HG02970 (cell line): ENCODE data around the gene PAX7.

Experiments used
- ATAC-seq: cut with Tn5 transposase; IDR thresholded peaks from one replicate; pipeline ENCODE4 v1.9.1; 2021; ENCODE audit warnings: mild to moderate bottlenecking, moderate library complexity, moderate number of reproducible peaks; ENCODE audit not compliant: unreplicated experiment, low FRiP score

Gene PAX7

GRCh38 chr1:18697541-18697940 lies 66.9 kb downstream of the PAX7 start:
- no peak for ATAC-seq

GRCh38 chr1:18700530-18700929 lies 69.9 kb downstream of the PAX7 start:
- no peak for ATAC-seq

DNA sequence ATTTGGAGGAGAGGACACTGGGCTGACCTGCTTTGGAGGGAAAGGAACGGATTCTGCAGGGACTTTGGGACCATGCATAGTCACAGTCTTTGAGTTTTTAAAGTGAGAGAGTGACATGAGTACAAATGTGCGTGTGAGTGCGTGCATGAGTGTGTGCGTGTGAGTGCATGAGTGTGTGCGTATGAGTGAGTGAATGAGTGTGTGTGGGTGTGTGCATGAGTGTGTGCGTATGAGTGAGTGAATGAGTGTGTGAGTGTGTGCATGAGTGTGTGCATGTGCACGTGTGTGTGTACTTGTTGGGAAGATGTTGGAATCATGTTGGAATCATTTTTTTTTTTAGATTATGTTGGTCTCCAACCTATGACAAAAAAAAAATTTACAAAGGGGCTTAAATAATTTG lies 70.5 kb downstream of the PAX7 start:
- no peak for ATAC-seq

GRCh38 chr1:18703041-18703621 lies 72.5 kb downstream of the PAX7 start:
- no peak for ATAC-seq

- no peak for ATAC-seq
Measured at GRCh38 chr1:18705811-18706210, 75.2 kb downstream of the PAX7 start.

- no peak for ATAC-seq
Measured at GRCh38 chr1:18707696-18708257, 77.1 kb downstream of the PAX7 start.

DNA sequence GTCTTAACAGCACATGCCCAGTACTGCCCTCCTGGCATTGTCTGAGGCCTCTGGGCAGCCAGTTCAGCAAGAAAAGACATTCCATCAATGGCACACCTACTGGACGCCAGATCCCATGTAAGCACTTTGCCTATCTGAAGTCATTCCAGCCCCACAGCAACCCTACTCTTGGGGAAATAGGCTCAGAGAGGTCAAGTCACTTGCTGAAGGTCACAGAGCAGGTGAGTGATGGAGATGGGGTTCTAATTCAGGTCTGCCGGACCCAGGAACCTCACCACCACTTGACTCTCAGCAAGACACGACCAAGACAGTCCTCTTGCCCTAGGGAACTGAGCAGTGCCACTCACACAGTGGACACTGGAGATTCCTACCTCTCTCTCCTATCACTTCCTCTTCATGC lies 79.4 kb downstream of the PAX7 start:
- no peak for ATAC-seq

DNA sequence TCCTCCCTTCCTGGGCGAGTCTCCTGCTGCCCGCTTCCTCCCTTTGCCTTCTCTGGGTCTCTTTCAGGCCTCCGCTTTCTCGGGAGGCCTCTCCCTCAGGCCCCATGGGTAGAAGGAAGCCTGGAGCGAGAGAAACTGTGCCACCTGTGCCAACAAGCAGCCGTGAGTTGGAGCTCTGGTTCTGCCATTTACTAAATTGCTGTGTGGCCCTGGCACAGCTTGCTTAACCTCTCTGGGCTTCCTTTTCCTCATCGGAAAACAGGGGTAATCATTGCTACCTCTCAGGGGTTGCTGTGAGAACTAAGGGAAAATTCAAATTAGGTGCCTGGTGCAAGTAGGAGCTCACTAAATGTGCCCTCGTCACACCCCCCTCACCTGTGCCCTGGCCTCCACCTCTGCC lies 80.4 kb downstream of the PAX7 start:
- ATAC-seq = no peak

- ATAC-seq = no peak
Measured at GRCh38 chr1:18711536-18712251, 81.0 kb downstream of the PAX7 start.

GRCh38 chr1:18712252-18712600 lies 81.6 kb downstream of the PAX7 start:
- no peak for ATAC-seq

DNA sequence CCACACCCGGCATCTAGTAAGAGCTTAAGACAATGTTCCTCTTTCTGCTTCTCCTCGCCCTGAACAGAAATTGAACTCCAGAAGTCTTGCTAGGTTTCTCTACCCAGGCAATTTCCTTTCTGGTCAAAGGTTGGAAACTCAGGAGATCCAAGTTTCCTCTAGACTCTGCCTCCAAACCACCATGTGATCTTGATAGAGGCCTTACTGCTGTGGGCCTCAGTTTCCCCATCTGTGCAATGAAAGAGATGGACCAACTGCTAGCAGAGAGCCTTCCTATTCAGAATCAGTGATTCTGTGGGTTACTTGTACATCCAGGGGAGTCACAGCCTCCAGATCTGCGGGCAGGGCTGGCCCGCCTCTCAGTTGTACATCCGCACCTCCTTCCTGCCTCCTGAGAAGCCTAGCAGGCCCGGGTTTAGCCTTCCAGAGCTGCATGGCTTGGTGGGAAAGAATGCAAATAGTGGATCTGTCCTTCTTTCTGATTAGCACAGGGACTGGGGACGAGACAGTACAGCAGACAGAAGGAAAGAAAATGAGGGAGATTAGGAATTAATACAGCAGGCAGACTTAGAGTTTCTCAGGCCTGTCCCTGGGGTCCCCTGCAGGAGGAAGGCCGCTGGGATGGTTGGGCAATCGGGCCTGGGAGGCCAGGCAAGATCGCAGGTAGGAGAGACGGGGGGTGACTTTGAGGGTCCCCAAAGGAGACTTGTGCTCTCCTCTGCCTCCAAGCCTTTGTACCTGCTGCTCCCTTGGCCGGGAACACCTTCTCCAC lies 83.9 kb downstream of the PAX7 start:
- ATAC-seq = no peak

GRCh38 chr1:18716112-18716784 lies 85.6 kb downstream of the PAX7 start:
- no peak for ATAC-seq

DNA sequence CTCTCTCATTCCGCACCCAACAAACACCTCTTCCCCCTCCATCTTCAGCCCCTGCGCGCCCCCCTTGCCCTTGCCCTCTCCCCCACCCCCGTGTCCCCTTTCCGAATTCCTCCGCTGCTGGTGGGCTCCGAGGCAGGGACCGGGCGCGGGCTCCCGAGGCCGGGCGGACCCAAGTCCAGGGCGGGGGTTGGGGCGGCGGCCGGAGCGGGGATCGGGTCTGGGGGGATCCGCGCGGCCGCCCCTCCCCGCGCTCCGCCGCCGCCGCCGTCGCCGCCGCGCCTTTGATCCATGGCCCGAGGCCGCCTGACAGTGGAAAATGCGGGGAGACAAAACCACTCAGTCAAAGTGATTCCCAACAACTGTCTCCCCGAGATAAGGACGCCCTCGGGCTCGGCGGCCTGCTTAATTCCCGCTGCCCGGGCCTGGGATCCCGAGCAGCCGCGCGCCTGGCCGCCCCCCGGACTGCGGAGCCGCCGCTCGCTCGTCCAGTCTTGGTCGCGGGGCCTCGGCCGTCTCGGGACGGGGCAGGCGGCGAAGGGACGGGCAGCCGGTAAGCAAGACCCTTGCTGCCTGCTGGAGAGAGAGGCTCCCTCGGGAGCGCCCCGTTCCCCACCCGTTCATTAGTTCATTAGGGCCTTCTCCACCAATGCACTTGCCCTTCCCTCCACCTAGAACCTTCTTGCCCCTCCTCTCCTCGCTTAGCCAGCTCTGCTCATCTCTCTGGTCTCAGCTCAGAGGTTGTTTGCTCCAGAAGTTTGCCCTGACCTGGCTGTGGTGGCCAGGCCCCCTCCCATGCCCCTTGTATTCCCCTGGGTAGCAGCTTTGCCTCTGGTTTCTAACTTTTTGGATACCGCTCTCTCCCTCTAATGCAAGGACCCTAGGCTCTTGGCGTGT lies 86.4 kb downstream of the PAX7 start:
- ATAC-seq = no peak

DNA sequence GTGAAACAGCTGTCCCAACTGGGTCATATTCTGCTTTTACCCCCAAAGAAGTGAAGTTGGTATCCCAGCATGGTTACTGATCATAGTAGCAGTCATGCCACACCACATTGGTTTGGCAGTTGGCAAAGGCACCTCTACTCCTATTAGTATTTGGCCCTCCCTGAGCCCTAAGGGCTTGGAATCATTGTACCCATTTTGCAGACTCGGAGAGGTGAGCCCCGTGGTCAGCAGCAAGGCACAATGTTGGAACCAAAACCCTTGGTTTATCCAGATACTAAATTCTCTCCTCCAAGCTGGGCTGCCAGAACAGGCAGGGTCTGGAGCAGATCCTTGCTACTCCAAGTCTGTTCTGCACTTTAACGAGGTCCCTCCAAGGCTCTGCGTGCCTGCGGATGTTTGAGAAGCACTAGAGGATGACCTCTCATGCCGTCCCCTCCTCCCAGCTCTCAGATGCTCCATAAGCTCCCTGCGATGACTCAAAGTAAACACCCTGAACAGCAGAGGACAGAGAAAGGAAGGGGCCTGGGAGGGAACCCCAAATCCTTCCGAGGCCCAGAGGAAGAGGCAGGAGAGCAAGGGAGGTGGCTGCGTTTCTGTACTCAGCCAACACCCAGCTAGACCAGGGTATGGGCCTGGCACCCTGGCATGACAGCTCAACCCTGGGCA lies 89.3 kb downstream of the PAX7 start:
- ATAC-seq = no peak

DNA sequence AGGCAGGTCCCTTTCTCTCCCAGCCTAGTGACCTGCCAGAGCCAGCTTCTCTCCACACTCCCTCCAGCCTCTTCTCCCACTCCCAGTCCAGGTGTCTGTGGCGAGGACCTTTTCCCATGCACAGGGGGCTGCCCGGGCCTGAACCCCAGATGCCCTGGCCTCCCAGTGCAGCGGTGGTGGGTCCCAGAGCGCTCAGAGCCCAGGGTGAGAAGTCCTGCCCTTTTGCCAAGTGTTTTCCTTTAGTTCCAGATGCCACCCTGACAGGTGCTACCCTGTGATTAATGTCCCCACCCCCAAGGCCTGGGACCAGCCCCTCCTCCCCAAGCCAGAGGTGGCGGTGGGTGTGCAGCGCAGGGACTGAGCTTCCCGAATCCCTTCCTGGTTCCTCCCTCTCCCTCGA lies 90.4 kb downstream of the PAX7 start:
- ATAC-seq = no peak

GRCh38 chr1:18721776-18722175 lies 91.1 kb downstream of the PAX7 start:
- ATAC-seq = no peak

DNA sequence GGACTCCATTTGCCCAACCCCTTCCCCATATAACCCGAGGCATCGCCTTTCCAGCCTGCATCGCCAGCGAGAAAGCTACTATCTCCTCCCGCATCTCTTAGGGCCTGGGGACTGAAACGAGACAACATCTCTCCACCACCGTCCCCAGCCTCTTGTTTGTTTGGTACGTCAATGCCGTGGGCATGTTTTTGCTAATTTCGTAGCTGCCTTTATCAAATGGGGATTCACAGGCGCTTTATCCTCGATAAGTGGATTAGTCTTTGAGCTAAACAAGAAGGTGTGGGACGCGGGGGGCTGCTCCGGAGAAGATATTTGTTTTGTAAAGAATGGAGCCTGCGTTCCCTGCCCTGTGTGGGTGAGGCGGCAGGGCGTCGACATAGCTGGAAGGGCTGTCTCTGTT lies 91.6 kb downstream of the PAX7 start:
- no peak for ATAC-seq

GRCh38 chr1:18723206-18723605 lies 92.6 kb downstream of the PAX7 start:
- ATAC-seq = no peak

DNA sequence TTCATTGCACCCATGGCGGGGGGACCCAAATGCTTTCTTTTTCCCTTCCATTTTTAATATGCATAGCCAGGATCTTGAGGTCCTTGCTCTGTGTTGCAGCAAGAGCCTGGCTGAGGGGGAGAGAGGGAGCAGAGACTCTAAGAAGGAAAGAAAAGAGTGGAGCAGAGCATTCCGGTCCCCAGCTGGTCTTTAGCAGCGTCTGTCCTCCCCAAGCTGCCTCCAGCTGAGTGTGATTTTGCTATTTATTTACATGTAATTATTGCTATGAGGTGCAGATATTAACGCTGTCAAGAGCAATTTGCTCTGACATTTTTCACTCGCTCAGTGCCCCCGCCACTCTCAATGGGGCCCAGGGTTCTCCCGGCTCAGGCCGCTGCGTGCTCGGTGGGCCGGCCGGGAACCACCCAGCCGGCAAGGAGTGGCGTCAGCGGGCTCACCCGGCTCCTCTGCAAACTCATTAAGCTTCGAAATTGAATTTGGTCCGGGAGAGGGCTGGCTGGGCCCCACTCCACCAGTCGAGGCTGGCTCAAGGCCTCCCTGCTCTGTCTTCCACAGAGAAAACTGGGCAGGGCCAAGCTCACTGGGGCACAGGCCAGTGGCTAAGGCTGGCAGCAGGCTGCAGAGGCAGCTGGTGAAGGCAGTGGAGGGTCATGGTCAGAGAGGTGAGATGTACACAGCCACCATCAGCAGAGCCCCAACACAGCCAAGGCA lies 93.2 kb downstream of the PAX7 start:
- ATAC-seq = no peak
